DMS114 treated with DMSO at 0.1 percent for 48 hours (cell line): Measurements from ENCODE around the gene TMEM233.

Source experiments
- DNase-seq: peaks from one replicate; lab custom pipeline; 2025; ENCODE audit not compliant: unreplicated experiment; lab: John Stamatoyannopoulos, UW

Gene TMEM233

GRCh38 chr12:119593578-119594398 is at the start of gene TMEM233:
TMEM233 (plus strand) TSS chr12:119593774; CDS start chr12:119593849, 75 bp downstream.
- DNase-seq = peak; percentile 39

- DNase-seq = peak; percentile 62
Measured at GRCh38 chr12:119544765-119545625, 48.6 kb upstream of the TMEM233 start.

DNA sequence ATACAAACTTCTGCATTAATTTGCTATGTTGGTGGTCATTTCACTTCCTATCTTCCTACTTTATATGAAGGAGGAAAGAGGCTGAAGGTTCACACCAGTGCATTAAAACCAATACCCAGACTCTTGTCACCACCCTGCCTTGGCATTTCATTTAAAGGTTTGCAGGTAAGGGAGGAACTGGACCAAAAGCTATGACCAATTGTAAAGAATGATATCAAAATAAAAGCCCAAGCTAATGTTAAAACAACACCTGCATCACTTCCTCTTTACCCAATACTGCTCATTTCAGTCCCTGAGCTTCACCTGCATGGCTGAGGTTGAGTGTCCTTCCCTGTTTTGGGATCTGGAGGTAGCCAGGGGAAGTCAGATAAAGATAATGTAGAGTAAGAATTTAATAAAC is 47.2 kb upstream of the TMEM233 start:
- DNase-seq = no peak

GRCh38 chr12:119547001-119547400 is 46.6 kb upstream of the TMEM233 start:
- DNase-seq = no peak

DNA sequence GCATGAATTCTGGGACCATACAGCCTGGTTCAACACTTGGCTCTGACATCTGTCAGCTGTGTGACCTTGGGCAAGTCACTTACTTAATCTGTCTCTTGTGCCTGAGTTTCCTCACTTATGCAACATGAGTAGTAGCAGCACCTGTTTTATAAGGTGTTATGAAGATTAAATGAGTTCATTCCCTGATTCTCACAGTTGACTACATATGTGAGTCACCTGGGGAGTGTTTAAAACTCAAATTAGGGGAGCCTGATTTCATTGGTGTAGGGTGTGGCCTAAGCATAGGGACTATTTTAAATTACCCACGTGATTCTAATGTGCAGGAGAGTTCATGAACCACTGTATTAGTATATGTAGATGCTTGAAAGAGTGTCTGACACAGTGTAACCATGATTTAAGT is 36.7 kb upstream of the TMEM233 start:
- no peak for DNase-seq

- DNase-seq = no peak
Measured at GRCh38 chr12:119565404-119565803, 28.2 kb upstream of the TMEM233 start.

DNA sequence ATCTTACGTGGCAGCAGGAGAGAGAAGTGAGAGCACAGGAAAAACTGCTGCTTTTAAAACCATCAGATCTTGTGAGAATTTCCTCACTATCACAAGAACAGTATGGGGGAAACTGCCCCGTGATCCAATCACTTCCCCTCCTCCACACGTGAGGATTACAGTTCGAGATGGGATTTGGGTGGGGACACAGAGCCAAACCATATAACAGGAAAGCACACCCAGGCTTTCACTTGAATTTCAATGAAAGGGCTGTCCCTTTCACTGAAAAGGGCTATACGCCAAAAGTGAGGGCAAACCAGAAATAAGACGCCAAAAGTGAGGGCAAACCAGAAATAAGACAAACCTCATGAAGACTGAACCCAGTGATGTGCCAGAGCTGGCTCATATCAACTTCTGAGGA is 22.8 kb upstream of the TMEM233 start:
- no peak for DNase-seq

- DNase-seq = no peak
Measured at GRCh38 chr12:119573086-119573485, 20.5 kb upstream of the TMEM233 start.

DNA sequence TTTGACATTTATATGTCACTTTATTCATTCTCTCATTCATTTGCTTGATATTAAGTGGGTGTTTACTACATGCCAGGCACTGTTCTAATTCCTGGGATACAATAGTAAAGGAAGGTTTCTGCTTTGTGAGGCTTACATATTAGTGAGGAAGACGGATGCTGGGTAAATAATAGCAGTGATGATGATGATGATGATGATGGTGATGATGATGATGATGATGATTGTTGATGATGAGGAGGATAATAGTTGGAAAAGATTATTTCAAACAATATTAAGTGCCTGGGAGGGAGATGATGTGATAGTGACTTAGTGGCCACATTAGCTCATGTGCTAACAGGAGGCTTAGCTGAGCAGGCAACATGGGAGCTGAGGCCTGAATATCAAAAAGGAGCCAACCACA is 19.3 kb upstream of the TMEM233 start:
- DNase-seq = no peak

- no peak for DNase-seq
Measured at GRCh38 chr12:119576118-119576810, 17.3 kb upstream of the TMEM233 start.

- DNase-seq = no peak
Measured at GRCh38 chr12:119576915-119577314, 16.7 kb upstream of the TMEM233 start.

DNA sequence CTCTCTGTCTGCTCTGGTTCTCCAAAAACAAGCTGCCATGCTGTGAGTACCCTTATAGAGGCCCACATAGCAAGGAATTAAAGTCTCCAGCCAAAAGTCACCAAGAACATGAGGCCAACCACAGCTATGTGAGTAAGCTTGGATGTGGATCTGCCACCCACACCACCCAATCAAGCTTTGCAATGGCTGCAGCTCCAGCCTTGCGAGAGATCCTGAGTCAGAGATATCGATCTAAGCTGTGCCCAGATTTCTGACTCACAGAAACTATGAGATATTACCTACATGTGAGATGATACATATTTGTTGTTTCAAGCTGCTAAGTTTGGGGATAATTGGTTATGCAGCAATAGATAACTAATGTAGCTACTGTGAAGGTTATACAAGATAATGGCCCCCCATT is 15.5 kb upstream of the TMEM233 start:
- DNase-seq = no peak

GRCh38 chr12:119589097-119589496 is 4.5 kb upstream of the TMEM233 start:
- no peak for DNase-seq

DNA sequence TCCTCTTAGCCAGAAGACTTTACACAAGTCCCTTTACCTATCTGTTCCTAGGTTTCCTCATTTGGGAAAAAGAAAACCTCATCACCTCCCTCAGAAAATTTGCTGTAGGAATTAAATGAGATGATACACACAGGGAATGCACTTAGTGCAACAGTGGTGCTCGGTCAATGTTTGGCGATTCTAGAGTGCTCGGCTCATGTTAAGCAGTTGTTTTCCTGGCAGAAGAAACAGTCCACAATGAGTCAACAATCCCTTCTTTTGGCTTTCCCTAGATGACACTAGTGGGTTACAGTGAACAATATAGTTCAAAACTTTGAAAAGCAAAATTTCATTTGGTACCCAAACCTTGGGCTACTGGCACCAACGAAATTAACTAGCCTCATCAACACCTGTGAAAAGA is 3.9 kb upstream of the TMEM233 start:
- no peak for DNase-seq

DNA sequence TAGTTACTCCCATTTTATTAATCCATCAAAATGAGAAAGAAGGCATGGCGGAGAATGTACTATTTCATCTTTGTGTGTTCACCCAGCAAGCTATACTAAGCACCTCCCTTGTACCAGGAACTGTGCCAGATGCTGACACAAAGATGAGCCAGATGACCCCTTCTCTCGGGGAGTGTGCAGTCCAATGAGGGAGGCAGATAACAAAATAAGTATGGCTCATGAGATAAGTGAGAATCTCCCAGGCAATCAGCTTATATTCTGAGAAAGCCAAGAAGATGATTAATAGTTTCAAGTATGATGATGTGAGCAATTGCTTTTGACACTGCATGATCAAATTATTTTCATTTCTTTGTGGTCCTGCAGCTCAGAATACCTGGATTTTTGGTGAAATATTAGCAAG is 1.3 kb upstream of the TMEM233 start:
- DNase-seq = no peak

DNA sequence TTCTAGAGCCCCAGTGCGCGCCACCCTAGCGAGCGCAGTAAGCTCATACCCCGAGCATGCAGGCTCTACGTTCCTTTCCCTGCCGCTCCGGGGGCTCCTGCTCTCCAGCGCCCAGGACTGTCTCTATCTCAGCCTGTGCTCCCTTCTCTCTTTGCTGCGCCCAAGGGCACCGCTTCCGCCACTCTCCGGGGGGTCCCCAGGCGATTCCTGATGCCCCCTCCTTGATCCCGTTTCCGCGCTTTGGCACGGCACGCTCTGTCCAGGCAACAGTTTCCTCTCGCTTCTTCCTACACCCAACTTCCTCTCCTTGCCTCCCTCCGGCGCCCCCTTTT is 791 bp downstream of the TMEM233 start:
- DNase-seq = peak; percentile 39

GRCh38 chr12:119594772-119595445 is 1.3 kb downstream of the TMEM233 start:
- DNase-seq = peak; percentile 8

DNA sequence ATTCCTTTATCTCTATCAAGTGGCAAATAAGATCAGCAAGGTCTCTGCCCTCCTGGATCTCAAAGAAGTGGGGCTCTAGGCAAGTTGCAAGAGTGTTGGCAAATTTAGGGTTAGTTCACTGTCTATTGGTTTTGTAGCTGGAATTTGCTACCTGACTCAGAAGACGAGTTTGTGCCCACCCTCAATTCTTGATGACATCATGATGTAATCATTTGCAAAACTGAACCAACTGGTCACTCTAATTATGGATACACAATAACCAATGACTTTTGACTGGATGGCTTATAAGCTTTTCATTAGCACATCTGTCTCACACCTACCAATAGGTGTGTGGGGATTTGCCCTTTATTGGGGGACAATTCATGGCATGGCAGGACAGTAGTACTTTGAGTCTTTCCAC is 4.6 kb downstream of the TMEM233 start:
- DNase-seq = no peak

DNA sequence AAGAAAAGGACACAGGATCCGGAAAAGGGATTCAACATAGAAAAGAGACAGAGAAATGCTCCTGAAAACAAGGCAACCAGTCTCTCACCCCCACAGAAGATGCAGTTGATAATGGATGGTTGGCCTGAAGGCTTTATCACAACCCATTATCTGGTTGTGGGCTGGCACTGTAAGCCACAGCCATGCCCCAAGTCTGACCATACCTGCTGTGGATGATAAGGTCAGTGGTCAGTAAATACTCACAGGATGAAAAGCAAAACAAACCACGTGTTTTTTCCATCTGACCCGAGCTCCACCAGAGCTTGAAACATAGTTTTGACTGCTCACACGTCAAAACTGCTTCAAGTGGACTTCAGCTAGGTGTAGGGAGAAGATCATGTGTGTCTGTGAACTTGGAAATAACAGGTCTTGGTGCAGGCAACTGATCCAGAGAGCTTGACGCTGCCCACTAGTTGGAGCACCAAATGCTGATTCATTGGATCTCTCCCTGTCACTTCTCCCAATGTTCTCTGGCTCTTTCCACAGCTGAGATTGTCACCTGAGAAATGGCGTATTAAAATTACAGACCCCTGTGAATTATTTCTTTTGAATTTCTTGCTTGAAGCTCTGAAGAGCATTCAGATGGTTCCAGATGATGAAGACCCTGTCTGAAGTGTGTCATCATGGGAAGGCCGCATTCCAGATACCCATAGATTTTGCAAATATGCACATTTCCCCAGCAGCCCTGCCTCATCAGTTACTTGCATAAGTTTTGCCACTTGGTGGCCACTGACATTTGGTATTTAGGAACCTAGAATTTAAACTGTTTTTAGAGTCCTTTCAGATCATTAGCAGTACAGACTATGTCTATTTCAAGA is 8.5 kb downstream of the TMEM233 start:
- no peak for DNase-seq

DNA sequence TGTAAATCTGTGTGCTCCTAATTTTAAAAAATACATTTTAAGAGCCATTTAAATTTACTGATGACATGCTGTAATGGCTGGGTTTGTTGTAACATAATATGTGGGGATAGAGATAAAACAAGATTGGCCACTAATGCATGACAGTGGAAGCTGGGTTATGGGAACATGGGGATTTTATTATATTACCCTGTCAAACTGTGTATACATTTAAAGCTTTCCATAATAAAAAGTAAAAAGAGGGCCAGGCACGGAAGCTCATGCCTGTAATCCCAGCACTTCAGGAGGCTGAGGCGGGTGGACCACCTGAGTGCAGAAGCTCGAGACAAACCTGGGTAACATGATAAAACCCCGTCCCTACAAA is 9.1 kb downstream of the TMEM233 start:
- DNase-seq = no peak
